Measurements from ENCODE around the gene PEX14.
A peak's percentile ranks its signal among the peaks of the same experiment; 100 is the strongest.
"Not testable (repeated sequence)": the region's sequence is repeated elsewhere in the genome, so short reads cannot be mapped to it uniquely, and the experiment has no call there.

PEX14 gene

GRCh38 chr1:10495475-10495817 is 20.7 kb downstream of the PEX14 start:
- no peak for DNase-seq (ENCODE audit: low spot score)

GRCh38 chr1:10495952-10496351 is 21.2 kb downstream of the PEX14 start:
- no peak for DNase-seq (ENCODE audit: low spot score)

- no peak for DNase-seq (ENCODE audit: low spot score)
Measured at GRCh38 chr1:10497109-10497508, 22.4 kb downstream of the PEX14 start.

- DNase-seq (ENCODE audit: low spot score): no peak
Measured at GRCh38 chr1:10498231-10498630, 23.5 kb downstream of the PEX14 start.

DNA sequence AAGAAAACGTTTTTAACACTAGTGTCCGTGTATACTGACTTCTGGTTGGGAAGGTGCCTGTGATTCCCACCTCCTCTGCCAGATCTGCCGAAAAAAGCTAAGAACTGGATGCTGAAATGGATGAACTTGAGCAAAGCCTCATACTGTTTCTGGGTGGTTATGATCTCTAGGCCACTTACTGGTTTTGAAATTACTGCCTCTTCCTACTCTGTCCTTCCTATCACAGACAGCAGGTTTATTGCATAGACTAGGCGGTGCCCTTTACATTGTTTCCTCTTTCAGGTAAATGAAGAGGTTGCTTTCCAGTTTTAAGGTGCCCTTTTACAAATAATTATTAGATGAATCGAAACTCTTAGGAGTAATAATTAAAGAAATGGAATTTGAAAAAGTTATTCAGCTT is 27.5 kb downstream of the PEX14 start:
- no peak for DNase-seq (ENCODE audit: low spot score)

- no peak for DNase-seq (ENCODE audit: low spot score)
Measured at GRCh38 chr1:10504249-10504648, 29.5 kb downstream of the PEX14 start.

- DNase-seq (ENCODE audit: low spot score): not testable (repeated sequence)
Measured at GRCh38 chr1:10506046-10506676, 31.4 kb downstream of the PEX14 start.

- DNase-seq (ENCODE audit: low spot score): no peak
Measured at GRCh38 chr1:10506677-10507047, 31.9 kb downstream of the PEX14 start.

GRCh38 chr1:10507111-10507879 is 32.5 kb downstream of the PEX14 start:
- DNase-seq (ENCODE audit: low spot score): peak; percentile 73

GRCh38 chr1:10508511-10508951 is 33.8 kb downstream of the PEX14 start:
- no peak for DNase-seq (ENCODE audit: low spot score)

GRCh38 chr1:10509809-10510509 is 35.2 kb downstream of the PEX14 start:
- DNase-seq (ENCODE audit: low spot score): no peak

DNA sequence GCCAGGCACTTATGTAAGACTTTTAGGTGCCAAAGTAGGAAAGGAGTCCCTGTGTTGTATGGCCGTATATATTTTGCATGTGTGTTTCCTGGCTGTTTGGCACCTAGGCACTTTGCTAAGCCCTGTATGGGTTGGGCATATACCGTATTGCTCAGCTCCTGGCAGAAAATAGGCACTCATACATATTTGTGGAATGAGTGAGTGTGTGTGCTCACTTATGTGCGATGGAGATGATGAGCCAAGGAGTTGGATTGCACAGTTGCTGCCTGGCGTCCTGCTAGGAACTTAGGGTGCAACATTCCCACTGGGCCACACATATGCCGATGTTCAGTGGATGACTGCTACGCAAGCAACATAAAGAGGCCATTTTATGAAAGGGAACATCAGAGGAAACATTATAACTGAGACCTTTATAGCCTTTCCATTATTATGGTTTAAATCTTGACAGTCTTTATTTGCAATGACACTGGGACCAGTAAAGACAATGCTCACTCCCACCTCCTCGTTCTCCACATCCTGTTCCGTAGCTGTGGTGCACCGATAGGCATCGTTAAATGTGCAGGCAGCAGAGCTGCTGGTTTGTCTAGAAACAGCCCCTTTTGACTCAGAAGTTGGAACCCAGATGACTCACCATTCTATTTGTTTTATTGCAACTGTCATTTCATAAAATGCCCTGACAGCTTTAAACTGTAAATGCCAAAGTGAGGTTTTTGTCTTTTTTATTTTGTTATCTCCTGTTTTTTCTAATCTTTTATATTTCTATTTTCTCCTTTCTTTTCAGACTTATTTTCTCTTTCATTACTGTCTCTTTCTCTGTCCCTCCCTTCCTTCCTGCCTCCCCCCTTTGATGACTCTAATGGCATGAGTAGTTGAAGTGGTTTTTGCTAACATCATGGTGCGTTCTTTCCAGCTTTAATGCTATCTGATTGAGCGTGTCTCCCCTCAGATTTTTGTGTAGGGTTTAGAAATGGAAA is 36.1 kb downstream of the PEX14 start:
- DNase-seq (ENCODE audit: low spot score): no peak

- DNase-seq (ENCODE audit: low spot score): no peak
Measured at GRCh38 chr1:10511494-10511885, 36.7 kb downstream of the PEX14 start.

- no peak for DNase-seq (ENCODE audit: low spot score)
Measured at GRCh38 chr1:10513199-10513598, 38.4 kb downstream of the PEX14 start.

DNA sequence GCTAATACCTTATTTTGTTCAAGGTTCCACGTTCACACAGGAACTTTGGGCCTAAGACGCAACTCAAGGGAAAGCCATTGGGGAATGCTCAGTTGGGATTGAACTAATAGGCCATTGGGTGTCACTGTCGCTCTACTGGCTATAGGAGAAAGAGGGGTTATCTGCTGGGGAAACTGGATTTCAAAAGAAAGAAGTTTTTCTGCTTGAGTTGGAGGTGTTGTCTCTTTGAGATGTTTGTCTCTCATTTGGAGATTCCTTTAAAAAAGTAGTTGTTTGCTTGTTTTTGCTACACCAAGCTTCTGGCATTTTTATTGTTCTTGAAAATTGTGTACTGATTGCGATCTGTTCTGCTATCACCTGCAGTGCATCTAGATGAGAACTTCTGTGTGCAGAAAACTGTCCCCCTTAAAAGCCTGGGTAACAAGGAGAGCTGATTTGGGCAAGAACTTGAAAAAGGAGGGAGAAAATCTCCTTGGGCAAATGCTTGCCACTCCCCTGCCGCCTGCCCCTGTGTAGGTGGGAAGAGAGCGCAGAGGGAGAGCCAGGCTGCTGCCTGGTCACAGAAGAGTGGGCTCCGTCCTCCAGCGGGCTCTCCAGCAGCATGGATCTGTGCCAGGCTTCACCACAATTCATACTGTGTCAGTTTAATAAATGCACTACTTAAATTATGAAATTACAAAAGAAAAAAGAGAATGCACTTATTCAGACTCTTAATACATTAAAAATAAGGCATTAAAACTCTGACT is 39.9 kb downstream of the PEX14 start:
- no peak for DNase-seq (ENCODE audit: low spot score)

- no peak for DNase-seq (ENCODE audit: low spot score)
Measured at GRCh38 chr1:10515301-10515975, 40.7 kb downstream of the PEX14 start.

DNA sequence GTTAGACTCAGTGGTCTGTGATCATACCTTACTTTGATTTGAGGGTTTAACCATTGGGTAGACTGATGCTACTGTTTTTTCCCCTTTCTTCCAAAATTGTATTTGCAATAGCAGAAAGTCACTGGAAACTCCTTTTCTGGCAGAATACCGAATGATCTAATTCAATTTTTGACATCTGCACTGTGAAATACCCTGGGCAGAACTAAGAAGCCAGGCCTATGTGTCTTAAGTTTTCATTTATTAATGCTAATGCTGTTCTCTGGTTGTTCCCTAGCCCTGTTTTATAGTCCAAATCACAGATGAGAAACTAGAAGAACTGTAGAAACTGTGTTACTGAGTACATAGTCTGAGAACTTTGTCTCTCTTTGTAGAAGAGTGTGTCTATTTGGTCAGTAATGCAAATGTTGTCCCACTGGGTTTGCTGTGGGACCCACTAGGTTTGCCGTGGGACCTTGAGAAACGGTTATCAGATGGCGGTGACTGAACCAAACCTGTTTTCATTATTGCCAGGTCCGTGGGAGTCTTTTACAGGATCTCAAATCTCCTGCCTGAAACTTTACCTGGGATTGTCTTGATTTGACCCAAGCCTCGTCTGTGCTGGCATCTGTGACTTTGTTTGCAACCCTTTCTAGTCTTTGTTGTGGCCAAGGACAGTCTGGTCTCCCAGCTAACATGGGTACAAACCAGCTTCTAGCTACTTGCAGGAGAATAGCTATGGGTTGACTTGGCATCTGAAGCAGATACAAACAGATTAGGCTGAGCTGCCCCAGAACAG is 41.4 kb downstream of the PEX14 start:
- DNase-seq (ENCODE audit: low spot score): no peak

DNA sequence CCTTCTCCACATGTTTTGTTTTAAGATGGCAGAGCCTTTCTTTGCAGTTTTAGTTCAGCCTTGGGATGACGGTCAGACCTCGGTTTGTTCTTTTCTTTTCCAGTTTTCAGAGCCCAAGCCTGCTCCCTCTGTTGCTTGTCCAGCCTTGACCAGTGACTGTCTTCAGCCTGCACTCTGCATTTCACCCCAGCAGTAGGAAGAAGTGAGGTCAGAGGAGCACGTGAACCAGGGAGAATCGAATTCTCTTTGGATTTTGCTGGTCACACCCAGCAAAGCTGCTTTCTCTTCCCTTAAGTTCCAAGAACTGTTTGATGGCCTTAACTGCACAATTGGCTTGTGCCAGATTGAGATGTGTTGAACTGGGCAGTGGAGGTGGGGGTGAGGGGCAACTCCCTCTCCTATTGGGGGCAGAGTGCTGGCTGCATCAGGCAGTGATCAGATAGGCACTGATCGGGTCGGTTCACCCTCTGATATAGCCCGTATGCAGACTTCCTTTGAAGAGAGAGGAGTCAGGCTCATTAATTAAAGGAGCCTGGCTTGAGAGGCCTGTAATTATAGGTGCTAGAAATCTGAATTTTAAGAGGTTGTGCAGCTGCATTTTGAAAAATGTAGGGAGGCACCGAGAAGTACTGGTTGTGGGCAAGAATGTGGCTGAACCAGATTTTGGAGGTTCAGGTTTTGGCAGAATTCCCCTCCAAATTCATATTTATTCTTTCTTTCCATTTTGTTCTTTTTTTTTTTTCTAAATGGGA is 42.4 kb downstream of the PEX14 start:
- no peak for DNase-seq (ENCODE audit: low spot score)

- DNase-seq (ENCODE audit: low spot score): no peak
Measured at GRCh38 chr1:10517677-10517982, 42.9 kb downstream of the PEX14 start.

Data from HuH-7.5 (cell line).